Umbilical cord (tissue), 2 donors: Measurements from ENCODE around the gene CPA2. TPM values are rescaled to one million over a fixed set of nuclear protein-coding genes. Genes with fewer than 3 reads are reported as not detected.
A peak's percentile ranks its signal among the peaks of the same experiment; 100 is the strongest.

Experiments
- DNase-seq: peaks from one replicate; pipeline ENCODE4 v3.0.0-alpha.2; 2015; ENCODE audit warnings: low spot score
- total RNA-seq: library from RNA; depleted of rRNA; stranded (reverse); fragments of >200 nt; gene quantifications from one replicate; pipeline ENCODE4 v1.2.3, GENCODE V29; 2014; ENCODE audit warnings: low replicate concordance; ENCODE audit not compliant: insufficient read depth

Gene CPA2
- total RNA-seq, 1 donor from 2014 or later = 1.9 TPM

DNA sequence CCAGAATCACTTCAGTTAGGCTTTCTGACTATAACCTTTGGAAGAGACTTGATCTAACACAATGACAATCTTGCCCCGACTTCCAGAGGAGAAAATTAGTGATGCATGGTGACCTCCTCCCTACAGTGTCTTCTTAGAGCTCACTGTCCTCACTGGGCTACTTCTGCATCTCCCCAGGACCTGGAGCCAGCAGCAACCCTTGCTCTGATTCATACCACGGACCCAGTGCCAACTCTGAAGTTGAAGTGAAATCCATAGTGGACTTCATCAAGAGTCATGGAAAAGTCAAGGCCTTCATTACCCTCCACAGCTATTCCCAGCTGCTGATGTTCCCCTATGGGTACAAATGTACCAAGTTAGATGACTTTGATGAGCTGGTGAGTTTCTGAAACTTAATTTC lies 12.6 kb downstream of the CPA2 start:
- DNase-seq = no peak

DNA sequence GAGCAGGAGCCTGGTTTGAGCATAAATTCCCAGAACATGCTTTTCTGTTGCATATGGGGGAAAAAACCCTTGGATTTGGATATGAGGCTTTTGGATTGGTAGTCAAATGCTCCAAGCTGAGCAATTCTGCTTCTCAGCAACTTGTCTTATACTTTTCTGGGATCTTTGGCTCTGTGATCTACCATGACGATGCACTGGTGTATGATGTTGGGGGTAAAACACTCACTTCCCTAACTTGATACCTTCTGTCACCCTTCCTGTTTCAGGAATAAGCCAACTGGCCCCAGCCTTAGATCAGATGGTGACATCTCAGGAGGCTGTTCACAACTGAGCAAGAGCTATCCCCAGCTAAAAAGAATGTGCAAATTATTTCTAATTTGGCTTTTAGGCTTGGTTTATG lies 13.2 kb downstream of the CPA2 start:
- no peak for DNase-seq

DNA sequence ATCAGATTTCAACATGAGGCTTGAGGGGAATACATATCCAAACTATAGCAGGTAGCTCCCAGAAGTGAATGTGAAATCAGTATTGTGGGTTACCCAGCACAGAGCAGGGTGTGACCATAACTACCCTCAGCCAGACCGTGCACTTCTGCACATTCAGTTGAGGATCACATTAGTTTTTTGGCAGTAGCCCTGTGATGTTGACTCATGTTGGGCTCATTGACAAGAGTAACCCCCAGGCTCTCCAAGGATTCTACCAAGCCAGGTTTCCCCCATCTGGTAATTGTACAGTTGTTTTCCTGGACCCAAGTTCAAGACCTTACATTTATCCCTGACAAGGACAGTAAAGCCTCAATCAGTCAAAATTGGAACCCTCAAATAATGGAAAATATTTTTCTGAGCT lies 14.6 kb downstream of the CPA2 start:
- peak; percentile 52 for DNase-seq

- no peak for DNase-seq
Measured at GRCh38 chr7:130286881-130287280, 20.2 kb downstream of the CPA2 start.

GRCh38 chr7:130288168-130288567 lies 21.5 kb downstream of the CPA2 start:
- DNase-seq = no peak

GRCh38 chr7:130288829-130289228 lies 22.2 kb downstream of the CPA2 start:
- no peak for DNase-seq

GRCh38 chr7:130289478-130289877 lies 22.8 kb downstream of the CPA2 start:
- DNase-seq = no peak

GRCh38 chr7:130290745-130291144 lies 24.1 kb downstream of the CPA2 start:
- no peak for DNase-seq

- DNase-seq = peak; percentile 66
Measured at GRCh38 chr7:130292682-130293257, 26.1 kb downstream of the CPA2 start, which contains the start of gene CPA4. CPA4 (plus strand) TSS chr7:130293161; CDS start chr7:130293181, 20 bp downstream.

DNA sequence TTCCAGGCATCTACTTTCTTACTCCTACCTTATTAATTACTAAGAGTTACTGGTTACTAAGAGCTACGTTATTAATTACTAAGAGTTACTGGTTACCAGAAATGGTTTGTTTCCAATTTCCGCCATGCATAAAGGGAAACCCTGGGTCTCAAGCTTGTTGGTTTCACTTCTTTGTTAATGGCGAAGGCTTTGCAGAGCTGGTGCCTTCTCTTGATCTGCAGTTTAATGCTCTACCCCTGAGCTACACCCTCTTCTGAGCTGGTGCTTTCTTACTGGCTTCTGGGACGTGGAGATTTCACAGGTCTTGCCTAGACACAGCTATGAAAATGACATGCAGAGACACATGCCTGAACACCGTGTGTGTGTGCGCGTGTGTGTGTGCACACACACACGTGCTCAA lies 26.9 kb downstream of the CPA2 start:
- no peak for DNase-seq

- no peak for DNase-seq
Measured at GRCh38 chr7:130294314-130294713, 27.7 kb downstream of the CPA2 start.

GRCh38 chr7:130296221-130296951 lies 29.7 kb downstream of the CPA2 start:
- no peak for DNase-seq

- peak; percentile 62 for DNase-seq
Measured at GRCh38 chr7:130297628-130298543, 31.2 kb downstream of the CPA2 start.

GRCh38 chr7:130298544-130299326 lies 32.1 kb downstream of the CPA2 start:
- DNase-seq = no peak

- DNase-seq = no peak
Measured at GRCh38 chr7:130299866-130300265, 33.2 kb downstream of the CPA2 start.

DNA sequence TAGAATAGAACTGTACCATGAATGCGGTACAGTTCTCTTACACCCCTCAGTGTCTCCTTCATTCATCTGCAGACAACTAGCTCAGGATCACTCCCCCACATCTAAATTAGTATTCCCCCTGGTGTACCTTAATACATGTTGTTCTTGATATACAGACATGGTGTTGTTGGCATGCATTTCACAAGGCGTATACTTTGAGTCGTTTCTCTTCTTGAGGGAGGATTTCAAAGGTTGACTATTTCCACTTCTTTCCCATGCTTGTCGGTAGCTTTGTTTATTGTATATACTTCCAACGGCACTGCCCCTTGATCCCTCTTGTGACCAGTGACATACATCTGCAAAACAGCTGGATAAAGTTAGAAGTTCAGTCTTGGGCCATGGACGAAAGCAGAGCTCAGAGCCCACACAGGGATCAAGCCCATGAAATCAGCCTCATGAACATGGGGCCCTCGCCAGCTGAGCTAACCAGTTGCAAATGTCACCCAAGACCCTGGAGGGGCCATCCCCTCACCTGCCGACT lies 34.9 kb downstream of the CPA2 start:
- DNase-seq = no peak

GRCh38 chr7:130302649-130303048 lies 36.0 kb downstream of the CPA2 start:
- DNase-seq = no peak

GRCh38 chr7:130303127-130303526 lies 36.5 kb downstream of the CPA2 start:
- DNase-seq = no peak

- no peak for DNase-seq
Measured at GRCh38 chr7:130303551-130303950, 36.9 kb downstream of the CPA2 start.

- no peak for DNase-seq
Measured at GRCh38 chr7:130303982-130304381, 37.3 kb downstream of the CPA2 start.

- DNase-seq = no peak
Measured at GRCh38 chr7:130304878-130305277, 38.2 kb downstream of the CPA2 start.
